Fibroblast of lung (primary cell): ENCODE data around the gene CCDC179.

Experiments
- CTCF ChIP-seq, 2 donors: IDR thresholded peaks in 1 of 2; conservative IDR thresholded peaks in 1 of 2; 1 replicate in 1 of 2; 2 replicates in 1 of 2; pipeline ENCODE4 v1.5.1; 2011 to 2012; ENCODE audit warnings: low read length in 2 of 2, control low read depth in 1 of 2, inconsistent platforms in 1 of 2, low read depth in 1 of 2, mild to moderate bottlenecking in 1 of 2
- EZH2 ChIP-seq: IDR thresholded peaks from 2 replicates; pipeline ENCODE4 v1.5.1; 2012; ENCODE audit warnings: low read length, control low read depth, mild to moderate bottlenecking; ENCODE audit errors: missing control alignments

- TF ChIP-seq CTCF (conservative IDR thresholded peaks at IDR 0.05 in 1 of 2, IDR thresholded peaks at IDR 0.05 in 1 of 2; ENCODE audit: low read depth in 1 of 2, low read length in 2 of 2) (no peak), EZH2 (no peak)
These were observed 63.2 kb downstream of the CCDC179 start for GRCh38 chr11:22797047-22797446.
